Measurements from ENCODE around the gene SPATA18.

GRCh38 chr4:52107336-52107735, 56.2 kb downstream of the SPATA18 start:
- TF ChIP-seq CTCF (IDR thresholded peaks at IDR 0.05): no peak
- TF ChIP-seq POLR2AphosphoS5 (IDR thresholded peaks at IDR 0.05): no peak
- no peak for TF ChIP-seq POLR2A (IDR thresholded peaks at IDR 0.05)
- no peak for TF ChIP-seq EP300 (IDR thresholded peaks at IDR 0.05)

All from sigmoid colon (tissue), 4 donors.